HCT116 (cell line): Measurements from ENCODE around the gene PRAMEF12.
"Not testable (repeated sequence)": the region's sequence is repeated elsewhere in the genome, so short reads cannot be mapped to it uniquely, and the experiment has no call there.

ENCODE experiments used
- ATF3 ChIP-seq: IDR thresholded peaks from 2 replicates; pipeline ENCODE4 v1.6.1; 2012
- CEBPB ChIP-seq: IDR thresholded peaks from 2 replicates; pipeline ENCODE4 v1.6.1; 2012; ENCODE audit warnings: low read depth
- CTCF ChIP-seq, 3 experiments: fragments of 200-600 bp in 1 of 3; sonication (generic) in 1 of 3; IDR thresholded peaks in 2 of 3; conservative IDR thresholded peaks in 1 of 3; 2 replicates each; pipeline ENCODE4 v1.5.1; 2012 to 2017; ENCODE audit warnings: low read depth in 2 of 3, low read length in 2 of 3, antibody characterized with exemption in 1 of 3, borderline replicate concordance in 1 of 3, control low read depth in 1 of 3, mild to moderate bottlenecking in 1 of 3, mixed read lengths in 1 of 3, mixed run types in 1 of 3, moderate library complexity in 1 of 3; ENCODE audit not compliant: insufficient read depth in 1 of 3
- EGR1 ChIP-seq: IDR thresholded peaks from 2 replicates; pipeline ENCODE4 v1.6.1; 2012; ENCODE audit warnings: low read depth
- POLR2A ChIP-seq: IDR thresholded peaks from 2 replicates; pipeline ENCODE4 v1.7.0; 2011; ENCODE audit warnings: borderline replicate concordance; ENCODE audit not compliant: insufficient read depth, insufficient read length; ENCODE audit errors: extremely low read depth
- POLR2AphosphoS5 ChIP-seq: IDR thresholded peaks from 2 replicates; pipeline ENCODE4 v1.6.1; 2011; ENCODE audit warnings: mild to moderate bottlenecking, low read depth, low read length, moderate library complexity
- REST ChIP-seq: IDR thresholded peaks from 2 replicates; pipeline ENCODE4 v1.6.1; 2012; ENCODE audit warnings: low read depth
- SIN3A ChIP-seq: IDR thresholded peaks from 2 replicates; pipeline ENCODE4 v1.6.1; 2012; ENCODE audit warnings: low read depth

GRCh38 chr1:12791097-12791496, 17.6 kb downstream of the PRAMEF12 start, which contains the start of gene PRAMEF1:
- not testable (repeated sequence) for TF ChIP-seq REST; CTCF (IDR thresholded peaks at IDR 0.05 in 2 of 3, conservative IDR thresholded peaks at IDR 0.05 in 1 of 3; ENCODE audit: borderline replicate concordance in 1 of 3, insufficient read depth in 1 of 3, low read depth in 2 of 3, low read length in 2 of 3); EGR1; SIN3A; CEBPB; POLR2AphosphoS5; ATF3; POLR2A
